Measurements from ENCODE around the gene DNAJC12.
"Not testable (repeated sequence)": the region's sequence is repeated elsewhere in the genome, so short reads cannot be mapped to it uniquely, and the experiment has no call there.

Gene DNAJC12

GRCh38 chr10:67836488-67836887 lies 1.5 kb downstream of the DNAJC12 start:
- H3K27ac ChIP-seq: no peak overlapping the region
- TF ChIP-seq CTCF (conservative IDR thresholded peaks at IDR 0.05): no peak

- not testable (repeated sequence) for H3K27ac ChIP-seq
Measured at GRCh38 chr10:67835541-67836394, 2.2 kb downstream of the DNAJC12 start.

GRCh38 chr10:67834375-67834774 lies 3.6 kb downstream of the DNAJC12 start:
- TF ChIP-seq CTCF (conservative IDR thresholded peaks at IDR 0.05): no peak
- no peak overlapping the region for H3K27ac ChIP-seq

GRCh38 chr10:67827811-67828210 lies 10.2 kb downstream of the DNAJC12 start:
- no peak for TF ChIP-seq CTCF (conservative IDR thresholded peaks at IDR 0.05)
- H3K27ac ChIP-seq: no peak overlapping the region

- TF ChIP-seq CTCF (conservative IDR thresholded peaks at IDR 0.05): no peak
- no peak overlapping the region for H3K27ac ChIP-seq
Measured at GRCh38 chr10:67819768-67820204, 18.2 kb downstream of the DNAJC12 start.

GRCh38 chr10:67818323-67818722 lies 19.7 kb downstream of the DNAJC12 start:
- peak overlapping the region; percentile 5; the same call in 1 of the 2 replicates for H3K27ac ChIP-seq
- no peak for TF ChIP-seq CTCF (conservative IDR thresholded peaks at IDR 0.05)

- no peak overlapping the region for H3K27ac ChIP-seq
- TF ChIP-seq CTCF (conservative IDR thresholded peaks at IDR 0.05): no peak
Measured at GRCh38 chr10:67816719-67817118, 21.3 kb downstream of the DNAJC12 start.

GRCh38 chr10:67815571-67816059 lies 22.4 kb downstream of the DNAJC12 start:
- no peak for TF ChIP-seq CTCF (conservative IDR thresholded peaks at IDR 0.05)
- no peak overlapping the region for H3K27ac ChIP-seq
